ENCODE measurements around the gene PODXL.

The PODXL gene

GRCh38 chr7:131556053-131556908, at the start of gene PODXL:
Gene PODXL (minus strand): TSS chr7:131556628. CDS start chr7:131556359, 269 bp downstream.
- DNase-seq = peak; percentile 63 to 64

DNA sequence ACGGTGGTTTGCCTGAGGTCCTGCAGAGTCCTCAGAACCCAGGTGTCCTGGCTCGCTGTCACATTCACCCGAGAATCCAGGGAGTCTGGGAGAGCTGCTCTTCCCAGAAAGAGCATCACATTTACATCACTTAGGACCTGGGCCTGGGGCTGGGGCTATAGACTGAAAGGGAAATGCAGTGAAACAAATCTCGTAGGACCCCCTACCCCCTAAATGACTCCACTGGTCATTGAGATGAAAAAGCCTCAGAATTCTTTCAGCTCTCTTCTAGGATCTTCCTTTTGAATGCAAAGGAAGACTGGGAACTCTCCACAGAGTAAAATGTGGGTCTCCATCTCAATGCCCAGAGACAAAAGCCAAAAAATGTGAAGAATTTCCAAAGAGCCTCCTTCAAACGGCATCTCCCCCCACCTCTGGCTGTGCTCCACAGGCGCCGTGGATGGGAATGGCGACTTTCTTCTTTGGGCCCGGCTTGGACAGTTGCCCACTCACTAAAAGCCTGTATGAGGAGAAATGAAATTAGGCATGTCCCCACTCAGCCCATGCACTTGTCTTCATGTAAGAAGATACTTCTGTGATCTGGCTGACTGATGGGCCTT, 49.0 kb upstream of the PODXL start:
- DNase-seq = no peak

DNA sequence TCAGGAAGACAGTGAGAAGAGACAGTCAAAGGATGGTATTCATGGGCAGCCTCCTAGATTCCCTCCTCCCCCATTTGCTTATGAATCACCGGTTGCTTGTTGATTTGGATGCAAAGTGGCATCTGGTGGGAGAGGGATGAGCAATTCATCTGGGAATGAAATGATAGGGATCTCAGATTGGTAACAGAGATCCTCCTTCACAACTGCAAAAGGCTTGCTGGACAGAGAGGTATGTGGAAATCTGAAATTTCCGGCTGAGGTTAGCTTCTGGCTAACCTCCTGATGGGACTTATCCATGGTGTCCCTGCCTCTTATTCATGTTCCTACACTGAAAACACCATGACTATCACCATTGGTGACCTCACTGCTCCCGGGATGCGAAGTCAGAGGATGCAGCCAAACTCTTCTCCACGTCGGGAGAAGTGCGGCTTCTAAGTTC, 48.4 kb upstream of the PODXL start:
- no peak for DNase-seq

GRCh38 chr7:131603932-131604331, 47.5 kb upstream of the PODXL start:
- no peak for DNase-seq

DNA sequence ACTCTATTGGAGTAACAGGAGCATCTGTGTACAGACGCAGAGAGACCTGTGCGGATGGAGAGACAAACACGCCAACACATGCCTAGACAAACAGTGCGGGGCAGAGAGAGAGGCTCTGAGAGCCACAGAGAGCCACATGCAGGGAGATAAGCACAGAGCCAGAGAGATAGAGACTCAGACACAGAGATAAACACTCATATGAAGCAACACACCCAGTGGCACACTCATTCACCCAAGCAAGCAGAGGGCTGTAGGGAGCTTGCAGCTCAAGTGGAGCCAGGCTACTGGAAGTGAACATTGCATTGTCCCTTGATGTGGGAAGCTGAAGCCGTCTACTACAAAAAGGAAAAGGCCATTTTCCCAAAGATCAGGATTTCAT, 46.6 kb upstream of the PODXL start:
- no peak for DNase-seq

- DNase-seq = no peak
These were observed 46.0 kb upstream of the PODXL start for GRCh38 chr7:131602304-131602993.

DNA sequence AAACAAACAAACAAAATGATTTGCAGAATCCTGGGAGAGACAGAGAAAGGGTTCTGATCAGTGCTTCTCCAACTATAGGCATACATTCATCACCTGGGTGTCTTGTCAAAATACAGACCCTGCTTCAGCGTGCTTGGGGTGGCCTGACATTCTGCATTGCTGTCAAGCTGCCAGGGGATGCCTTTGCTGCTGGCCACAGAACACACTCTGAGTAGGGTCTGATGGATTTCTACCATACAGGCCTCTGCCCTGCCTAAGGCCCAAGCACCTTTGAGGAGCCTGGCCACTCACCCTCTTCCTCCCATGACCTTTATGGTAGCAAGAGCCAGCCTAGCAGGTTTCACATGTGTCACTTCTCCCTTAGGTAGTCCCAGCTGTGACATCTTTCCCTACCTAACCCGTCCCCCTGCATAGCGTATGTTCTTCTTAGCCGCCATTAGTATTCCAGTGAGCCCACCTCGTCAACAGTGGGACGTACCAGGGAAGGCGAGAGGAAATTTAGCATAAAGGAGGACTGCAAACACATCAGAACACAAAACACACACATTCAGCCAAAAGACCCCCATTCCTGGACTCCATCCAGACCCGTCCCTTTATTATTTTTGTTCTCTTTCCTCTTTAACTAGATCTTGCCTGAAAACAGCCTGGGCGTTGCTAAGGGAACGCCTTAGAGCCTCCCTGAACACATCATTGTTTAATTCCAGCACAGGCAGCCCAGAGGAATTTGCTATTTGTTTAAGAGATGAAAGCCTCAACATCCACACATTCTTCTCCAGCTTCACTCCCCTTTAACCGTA, 43.9 kb upstream of the PODXL start:
- no peak for DNase-seq

DNA sequence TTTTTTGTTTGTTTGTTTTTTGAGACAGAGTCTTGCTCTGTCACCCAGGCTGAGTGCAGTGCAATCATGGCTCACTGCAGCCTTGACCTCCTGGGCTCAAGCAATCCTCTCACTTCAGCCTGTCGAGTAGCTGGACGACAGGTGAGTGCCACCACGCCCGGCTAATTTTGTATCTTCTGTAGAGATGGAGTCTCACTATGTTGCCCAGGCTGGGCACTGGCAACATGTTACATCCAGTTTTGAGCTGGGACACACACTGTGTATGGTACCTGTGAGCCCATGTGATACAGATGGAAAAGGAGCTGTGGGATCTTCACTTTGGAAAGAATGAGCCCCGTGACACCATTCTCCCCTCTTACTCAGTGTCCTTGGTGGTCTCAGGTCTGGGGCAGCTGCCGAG, 40.4 kb upstream of the PODXL start:
- no peak for DNase-seq

DNA sequence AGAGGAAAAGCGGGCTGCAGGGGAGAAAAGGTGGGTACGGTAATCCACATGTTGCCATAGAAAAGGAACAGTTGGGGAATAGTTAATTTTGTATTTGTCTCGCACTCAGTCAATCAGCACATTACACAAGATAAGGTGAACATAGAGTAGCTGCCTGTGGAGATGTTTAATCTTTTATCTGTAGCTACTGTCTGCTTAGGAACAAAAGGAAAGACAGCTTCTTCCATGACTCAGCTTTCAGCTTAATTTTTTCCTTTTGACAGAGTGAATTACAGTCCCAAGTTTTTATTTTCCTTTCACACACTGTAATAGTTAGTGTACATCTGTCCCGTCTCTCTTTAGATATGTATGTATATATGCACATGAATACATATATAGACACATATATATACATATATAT, 39.3 kb upstream of the PODXL start:
- no peak for DNase-seq

DNA sequence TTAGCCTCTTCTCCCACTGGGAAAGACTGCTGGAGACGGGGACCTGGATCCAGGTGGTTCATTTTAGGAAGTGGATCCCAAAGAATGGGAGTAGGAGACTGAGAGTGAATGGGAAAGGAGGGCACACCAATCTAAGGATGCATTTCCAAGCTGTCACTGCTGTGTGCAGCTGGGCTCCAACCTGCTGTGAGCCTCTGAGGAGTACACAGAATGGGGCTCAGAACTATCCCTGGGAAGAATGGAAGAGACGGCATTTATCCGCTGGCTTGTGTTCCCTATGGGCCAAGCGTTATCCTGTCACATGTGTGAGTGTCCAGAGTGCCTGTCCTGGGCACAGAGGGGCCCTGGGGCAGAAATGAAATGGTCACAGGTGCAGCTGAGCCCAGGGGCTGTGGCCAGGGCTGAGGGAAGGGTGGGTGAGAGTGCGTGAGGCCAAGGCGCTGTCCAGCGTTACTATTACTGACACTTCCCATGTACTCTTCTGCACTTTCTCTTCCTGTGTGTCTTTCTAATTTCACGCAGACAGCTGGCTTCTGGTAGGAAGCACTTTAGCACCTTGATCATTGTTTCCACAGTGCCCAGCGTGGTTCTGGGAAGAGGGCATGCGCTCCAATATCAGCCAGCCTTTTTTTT, 35.4 kb upstream of the PODXL start:
- no peak for DNase-seq

- no peak for DNase-seq
These were observed 31.0 kb upstream of the PODXL start for GRCh38 chr7:131587315-131587923.

GRCh38 chr7:131586759-131587158, 30.3 kb upstream of the PODXL start:
- no peak for DNase-seq

- no peak for DNase-seq
These were observed 29.8 kb upstream of the PODXL start for GRCh38 chr7:131586259-131586658.

DNA sequence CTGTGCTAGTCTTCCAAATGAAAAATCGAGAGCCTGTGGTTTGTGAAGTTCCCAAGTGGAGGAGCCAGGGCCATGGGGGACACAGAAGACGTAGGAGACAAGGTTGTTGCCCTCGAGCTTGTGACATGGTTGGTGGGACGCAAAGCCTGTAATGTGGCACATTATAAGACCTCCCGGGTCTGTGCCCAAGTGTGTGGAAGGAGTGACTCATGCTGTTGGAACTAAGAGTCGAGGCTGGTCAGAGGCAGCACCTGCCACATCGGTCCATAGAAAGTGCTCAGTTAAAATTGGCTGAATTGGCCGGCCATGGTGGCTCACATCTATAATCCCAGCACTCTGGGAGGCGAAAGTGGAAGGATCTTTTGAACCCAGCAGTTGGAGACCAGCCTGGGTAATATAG, 27.0 kb upstream of the PODXL start:
- DNase-seq = no peak

DNA sequence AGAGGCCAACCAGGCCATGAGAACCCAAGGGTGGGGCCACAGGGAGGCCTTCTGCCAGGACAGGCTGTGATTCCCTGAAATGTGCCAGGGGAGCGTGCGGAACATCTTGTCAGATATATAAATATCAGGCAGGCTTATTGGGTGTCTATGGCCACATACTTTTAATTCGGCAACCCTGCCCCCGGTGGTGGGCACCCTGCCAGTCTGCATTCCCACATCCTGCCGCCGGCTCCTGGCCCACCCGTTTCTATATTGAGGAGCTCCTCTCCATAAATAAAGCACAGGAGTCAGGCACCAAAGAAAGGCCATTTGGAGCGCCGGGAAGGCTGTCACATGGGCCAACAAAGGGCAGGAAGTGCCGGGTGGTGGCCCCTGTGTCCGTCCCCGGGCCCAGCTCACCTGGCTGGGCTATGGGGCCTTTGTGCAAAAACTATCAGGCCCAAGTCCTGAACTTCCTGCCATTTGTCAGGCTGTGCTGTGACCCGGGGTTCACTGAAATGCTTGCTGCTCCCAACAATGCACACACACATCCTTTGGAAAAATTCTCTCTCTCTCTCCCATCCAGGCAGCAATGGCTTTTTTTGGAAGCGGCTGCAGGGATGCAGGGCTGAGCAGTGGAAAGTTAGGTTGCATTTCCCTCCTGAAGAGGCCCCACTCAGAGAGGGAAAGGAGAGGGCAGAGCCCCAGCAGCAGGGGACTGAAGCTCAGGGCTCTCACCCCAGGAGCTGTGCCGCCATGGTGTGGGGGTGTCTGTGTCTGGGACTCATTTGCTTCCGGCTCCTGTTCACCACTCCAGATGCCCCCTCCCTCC, 25.0 kb upstream of the PODXL start:
- DNase-seq = no peak

DNA sequence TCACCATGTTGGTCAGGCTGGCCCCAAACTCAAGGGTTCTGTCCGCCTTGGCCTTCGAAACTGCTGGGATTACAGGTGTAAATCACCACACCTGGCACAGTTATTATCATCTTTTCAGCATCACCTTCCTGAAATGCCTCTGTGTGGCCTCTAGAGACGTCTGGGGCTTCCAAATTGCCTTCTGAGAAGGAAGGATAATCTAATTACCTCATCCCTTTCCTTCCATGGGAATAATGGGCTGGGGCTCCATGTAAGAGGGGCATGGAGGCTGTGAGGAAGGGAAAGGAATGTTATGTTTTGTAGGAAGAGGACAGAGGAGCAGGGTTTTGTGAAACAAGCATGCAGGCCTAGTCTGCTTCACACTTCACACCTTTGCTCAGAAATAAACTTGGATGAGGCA, 22.2 kb upstream of the PODXL start:
- DNase-seq = no peak

GRCh38 chr7:131574741-131575140, 18.3 kb upstream of the PODXL start:
- DNase-seq = no peak

GRCh38 chr7:131570401-131570800, 14.0 kb upstream of the PODXL start:
- DNase-seq = no peak

GRCh38 chr7:131568970-131569369, 12.5 kb upstream of the PODXL start:
- DNase-seq = no peak

GRCh38 chr7:131568510-131568909, 12.1 kb upstream of the PODXL start:
- DNase-seq = no peak

- no peak for DNase-seq
These were observed 8.2 kb upstream of the PODXL start for GRCh38 chr7:131564640-131565039.
